ENCODE results near the gene PIP5K1A.

The PIP5K1A gene, protein sequence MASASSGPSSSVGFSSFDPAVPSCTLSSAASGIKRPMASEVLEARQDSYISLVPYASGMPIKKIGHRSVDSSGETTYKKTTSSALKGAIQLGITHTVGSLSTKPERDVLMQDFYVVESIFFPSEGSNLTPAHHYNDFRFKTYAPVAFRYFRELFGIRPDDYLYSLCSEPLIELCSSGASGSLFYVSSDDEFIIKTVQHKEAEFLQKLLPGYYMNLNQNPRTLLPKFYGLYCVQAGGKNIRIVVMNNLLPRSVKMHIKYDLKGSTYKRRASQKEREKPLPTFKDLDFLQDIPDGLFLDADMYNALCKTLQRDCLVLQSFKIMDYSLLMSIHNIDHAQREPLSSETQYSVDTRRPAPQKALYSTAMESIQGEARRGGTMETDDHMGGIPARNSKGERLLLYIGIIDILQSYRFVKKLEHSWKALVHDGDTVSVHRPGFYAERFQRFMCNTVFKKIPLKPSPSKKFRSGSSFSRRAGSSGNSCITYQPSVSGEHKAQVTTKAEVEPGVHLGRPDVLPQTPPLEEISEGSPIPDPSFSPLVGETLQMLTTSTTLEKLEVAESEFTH

DNA sequence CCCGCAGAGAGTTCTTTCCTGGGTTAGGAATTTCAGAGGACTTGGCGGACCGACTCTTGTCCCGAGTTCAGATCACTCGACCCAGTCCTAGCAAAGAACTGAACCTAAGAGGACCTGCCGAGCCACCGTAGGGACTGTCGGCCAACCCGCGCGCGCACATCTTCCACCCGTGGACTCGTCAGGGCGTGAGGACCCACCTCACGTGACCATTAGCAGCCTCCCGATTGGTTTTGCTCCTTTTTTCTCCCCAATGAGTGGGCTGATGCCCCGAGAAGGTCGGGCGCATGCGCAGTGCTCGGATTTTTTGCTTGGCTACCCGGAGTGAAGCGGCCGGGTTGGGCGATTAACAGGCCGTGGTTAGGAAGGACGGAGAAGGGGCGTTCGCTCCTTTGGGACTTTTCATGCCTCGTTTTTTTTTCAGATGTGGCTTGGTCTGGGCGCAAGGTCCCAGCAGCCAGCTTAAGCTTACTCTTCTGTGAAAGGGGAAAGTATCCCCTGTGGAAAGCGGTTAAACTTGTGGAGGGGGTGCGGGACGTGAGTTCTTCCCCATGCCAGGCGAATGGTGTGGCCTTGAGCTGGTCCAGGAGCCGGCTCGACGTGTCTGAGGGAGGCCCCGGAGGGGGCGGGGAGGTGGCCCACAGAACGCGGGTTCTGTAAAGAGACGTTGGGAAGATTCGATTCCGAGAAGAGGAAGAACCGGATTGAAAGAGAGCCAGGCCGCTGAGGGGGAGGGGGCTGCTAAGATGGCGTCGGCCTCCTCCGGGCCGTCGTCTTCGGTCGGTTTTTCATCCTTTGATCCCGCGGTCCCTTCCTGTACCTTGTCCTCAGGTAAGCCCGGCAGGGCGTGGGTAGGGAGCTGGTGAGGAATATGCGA, at the start of gene PIP5K1A:
TSS of gene PIP5K1A (plus strand) at position 299 of the 874 bp plus-strand sequence. CDS start at position 744, 445 bp downstream.
- peak; percentile 89 for TF ChIP-seq POLR2A (IDR thresholded peaks at IDR 0.05; ENCODE audit: low read depth, low read length)
- FAIRE-seq: peak; percentile 55
- peak; percentile 97 for DNase-seq (ENCODE audit: insufficient read length, low spot score)

DNA sequence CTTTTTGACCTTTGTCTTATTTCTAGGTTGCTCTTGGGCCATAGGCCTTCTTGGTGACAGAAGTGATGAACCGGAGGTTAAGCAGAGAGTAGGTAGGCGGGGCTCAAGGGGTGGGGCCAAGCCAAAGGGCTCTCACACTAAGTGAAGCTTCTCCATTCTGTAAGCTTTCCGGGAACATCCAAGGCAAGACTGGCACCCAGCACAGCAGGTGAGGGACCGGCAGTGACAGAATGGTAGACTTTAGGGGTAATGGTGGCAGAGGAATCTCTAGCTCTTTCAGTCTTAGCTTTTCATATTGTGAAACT, 41.9 kb upstream of the PIP5K1A start, which contains the start of gene TNFAIP8L2:
TSS of gene TNFAIP8L2 (plus strand) at position 135 of the 305 bp plus-strand sequence. CDS start 2,049 bp downstream, outside the sequence.
- DNase-seq (ENCODE audit: insufficient read length, low spot score) (no peak), FAIRE-seq (no peak)
- TF ChIP-seq POLR2A (IDR thresholded peaks at IDR 0.05; ENCODE audit: low read depth, low read length): no peak

DNA sequence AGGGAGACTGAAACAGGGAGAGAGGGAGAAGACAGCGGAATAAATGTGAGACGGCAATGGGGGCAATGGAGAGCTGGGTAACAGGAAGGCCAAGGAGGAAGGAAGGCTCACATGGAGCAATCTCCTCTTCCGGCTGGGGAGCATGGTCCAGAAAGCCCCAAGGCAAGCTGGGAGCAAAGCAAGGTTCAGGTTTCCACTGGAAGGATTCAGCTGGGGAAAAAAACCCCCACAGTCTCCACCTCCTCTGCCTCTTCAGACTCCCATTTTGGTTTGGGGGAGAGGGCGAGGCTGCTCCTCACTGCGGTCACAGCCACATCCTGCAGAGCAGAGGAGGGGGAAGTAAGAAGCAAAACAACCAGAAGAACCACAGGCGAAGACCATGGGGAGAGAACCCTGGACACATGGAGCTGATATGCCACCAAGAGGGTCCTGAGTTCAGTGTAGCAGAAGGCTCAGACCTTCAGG, 41.3 kb upstream of the PIP5K1A start:
- FAIRE-seq: no peak
- TF ChIP-seq POLR2A (IDR thresholded peaks at IDR 0.05; ENCODE audit: low read depth, low read length): no peak
- DNase-seq (ENCODE audit: insufficient read length, low spot score): no peak

DNA sequence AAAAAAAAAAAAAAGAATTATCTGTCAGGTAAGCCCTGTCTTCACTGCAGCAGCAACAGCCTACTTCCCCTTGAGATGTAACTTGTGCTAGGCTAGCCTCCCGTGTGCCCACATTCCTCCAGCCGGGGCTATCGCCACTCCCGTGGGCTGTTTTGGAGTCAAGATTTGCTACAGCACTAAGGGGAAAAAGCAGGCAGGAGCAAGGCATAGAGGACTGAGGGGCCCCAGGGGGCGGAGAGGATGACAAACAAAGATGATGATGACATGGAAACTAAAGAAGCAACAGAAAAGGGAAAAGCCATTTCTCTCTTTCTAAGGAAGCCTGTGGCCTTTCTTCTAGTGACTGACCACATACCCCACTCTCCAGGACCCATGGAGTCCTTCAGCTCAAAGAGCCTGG, 40.0 kb upstream of the PIP5K1A start:
- FAIRE-seq (no peak), DNase-seq (ENCODE audit: insufficient read length, low spot score) (no peak)
- TF ChIP-seq POLR2A (IDR thresholded peaks at IDR 0.05; ENCODE audit: low read depth, low read length): no peak

DNA sequence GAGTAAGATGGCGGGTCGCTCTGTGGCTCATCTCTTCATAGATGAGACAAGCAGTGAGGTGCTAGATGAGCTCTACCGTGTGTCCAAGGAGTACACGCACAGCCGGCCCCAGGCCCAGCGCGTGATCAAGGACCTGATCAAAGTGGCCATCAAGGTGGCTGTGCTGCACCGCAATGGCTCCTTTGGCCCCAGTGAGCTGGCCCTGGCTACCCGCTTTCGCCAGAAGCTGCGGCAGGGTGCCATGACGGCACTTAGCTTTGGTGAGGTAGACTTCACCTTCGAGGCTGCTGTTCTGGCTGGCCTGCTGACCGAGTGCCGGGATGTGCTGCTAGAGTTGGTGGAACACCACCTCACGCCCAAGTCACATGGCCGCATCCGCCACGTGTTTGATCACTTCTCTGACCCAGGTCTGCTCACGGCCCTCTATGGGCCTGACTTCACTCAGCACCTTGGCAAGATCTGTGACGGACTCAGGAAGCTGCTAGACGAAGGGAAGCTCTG, 39.6 kb upstream of the PIP5K1A start:
- DNase-seq (ENCODE audit: insufficient read length, low spot score) (no peak), FAIRE-seq (no peak)
- no peak for TF ChIP-seq POLR2A (IDR thresholded peaks at IDR 0.05; ENCODE audit: low read depth, low read length)

DNA sequence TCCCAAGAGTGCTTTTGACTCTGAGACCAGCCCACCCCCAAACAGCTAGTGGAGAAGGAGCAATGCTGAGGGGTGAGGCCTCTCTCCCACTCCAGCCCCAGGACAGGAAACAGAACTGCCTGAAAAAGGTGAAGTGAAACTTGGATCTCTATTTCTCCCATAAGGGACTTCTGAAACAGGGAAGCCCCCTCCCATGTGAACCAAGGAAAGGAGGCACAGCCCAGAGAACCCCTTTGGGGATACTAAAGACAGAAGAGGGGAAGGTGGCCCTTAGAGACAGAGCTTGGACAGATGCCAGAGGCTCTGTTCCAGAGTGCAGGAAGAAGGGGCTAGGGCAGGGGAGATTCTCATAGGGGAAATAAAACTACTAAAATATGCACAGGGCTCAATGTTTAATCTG, 39.0 kb upstream of the PIP5K1A start:
- no peak for FAIRE-seq
- DNase-seq (ENCODE audit: insufficient read length, low spot score): no peak
- no peak for TF ChIP-seq POLR2A (IDR thresholded peaks at IDR 0.05; ENCODE audit: low read depth, low read length)

DNA sequence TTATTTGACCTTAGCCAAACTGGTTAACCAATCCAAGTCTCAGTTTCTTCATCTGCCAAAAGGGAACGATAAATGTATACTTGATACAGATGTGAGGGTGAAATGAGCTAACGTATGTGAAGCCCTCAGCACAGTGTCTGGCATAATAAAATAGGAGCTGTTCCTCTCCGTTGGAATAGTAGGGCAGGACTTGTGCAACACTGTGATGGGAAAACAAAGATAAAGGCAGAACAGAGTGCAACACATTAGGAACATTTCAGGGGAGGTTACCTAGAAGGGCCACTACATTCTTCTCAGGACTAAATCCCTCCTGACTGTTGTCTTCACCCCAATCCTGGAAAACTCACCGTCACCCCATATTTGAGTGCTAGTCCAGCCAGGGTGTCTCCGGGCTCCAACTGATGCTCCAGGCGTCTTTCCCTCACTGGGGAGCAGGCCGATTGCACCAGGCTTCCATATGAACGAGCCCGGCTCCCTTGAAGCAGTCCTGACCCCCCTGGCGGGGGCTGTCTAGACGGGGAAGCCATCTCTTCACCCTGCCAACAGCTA, 33.5 kb upstream of the PIP5K1A start:
- DNase-seq (ENCODE audit: insufficient read length, low spot score): no peak

DNA sequence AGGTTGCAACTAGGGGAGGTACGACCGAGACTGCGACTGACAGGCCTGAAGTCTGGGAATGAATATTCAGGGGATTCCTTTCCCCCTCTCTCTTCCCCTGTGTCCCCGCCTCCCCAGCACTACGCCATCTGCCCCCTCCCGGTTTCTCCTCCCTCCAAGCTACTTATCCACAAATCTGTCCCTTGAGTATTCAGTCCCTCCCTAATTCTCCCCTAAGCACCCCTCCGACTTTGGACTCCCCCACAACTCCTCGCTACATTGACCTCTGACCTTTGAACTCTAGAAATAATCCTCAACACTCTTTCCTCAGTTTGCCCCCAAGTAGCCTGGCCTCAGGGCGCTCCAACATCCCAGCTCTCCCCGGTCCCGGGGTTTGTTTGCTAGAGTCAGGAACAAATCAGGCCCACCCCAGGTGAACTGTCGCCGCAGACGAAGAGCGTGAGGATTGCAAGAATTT, 33.0 kb upstream of the PIP5K1A start:
- FAIRE-seq (no peak), DNase-seq (ENCODE audit: insufficient read length, low spot score) (peak; percentile 59)
- no peak; the same call in 1 of the 2 replicates for TF ChIP-seq POLR2A (IDR thresholded peaks at IDR 0.05; ENCODE audit: low read depth, low read length)

More for the DNA sequence above, 33.5 kb upstream of the PIP5K1A start:
- no peak for FAIRE-seq
- no peak for TF ChIP-seq POLR2A (IDR thresholded peaks at IDR 0.05; ENCODE audit: low read depth, low read length)

DNA sequence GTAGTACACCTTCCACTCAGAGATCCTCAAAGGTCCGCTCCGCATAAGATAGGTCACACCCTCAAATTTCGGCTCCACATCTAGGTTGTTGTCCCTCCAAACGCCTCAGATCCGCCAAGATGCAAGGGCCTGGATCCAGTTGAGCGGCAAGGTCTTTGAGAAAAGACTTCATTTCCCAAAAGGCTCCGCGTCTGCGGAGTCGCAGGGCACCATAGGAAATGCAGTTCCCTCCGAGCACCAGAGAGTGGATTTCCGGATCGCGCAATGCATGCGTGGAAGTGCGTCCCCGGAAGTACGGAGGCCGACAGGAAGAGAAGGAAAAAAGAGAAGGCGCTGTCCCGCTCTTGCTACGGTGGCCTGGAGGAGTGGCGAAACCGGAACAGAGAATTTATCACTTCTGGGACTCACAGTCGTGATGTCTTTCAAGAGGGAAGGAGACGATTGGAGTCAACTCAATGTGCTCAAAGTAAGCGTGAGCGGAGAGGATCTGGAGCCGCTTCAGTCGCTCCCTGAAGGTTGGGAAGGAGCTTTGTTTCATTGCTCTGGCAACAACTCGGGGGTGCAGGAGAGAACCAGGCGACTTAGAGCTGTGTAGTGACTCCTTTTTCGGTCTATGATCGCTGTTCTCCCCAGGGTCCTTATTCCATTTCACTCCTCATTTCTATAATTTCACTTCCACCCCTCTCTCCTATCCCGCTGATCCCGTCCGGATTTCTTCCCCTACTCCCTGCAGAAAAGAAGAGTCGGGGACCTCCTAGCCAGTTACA, 32.4 kb upstream of the PIP5K1A start, which contains the start of the genes LYSMD1 and SCNM1:
TSS of gene LYSMD1 (minus strand) at position 165 of the 767 bp plus-strand sequence. CDS start 644 bp downstream, outside the sequence.
TSS of gene SCNM1 (plus strand) at position 407 of the 767 bp plus-strand sequence. CDS start at position 416, 9 bp downstream.
- peak; percentile 23 for FAIRE-seq
- peak; percentile 62 for TF ChIP-seq POLR2A (IDR thresholded peaks at IDR 0.05; ENCODE audit: low read depth, low read length)
- DNase-seq (ENCODE audit: insufficient read length, low spot score): peak; percentile 98

DNA sequence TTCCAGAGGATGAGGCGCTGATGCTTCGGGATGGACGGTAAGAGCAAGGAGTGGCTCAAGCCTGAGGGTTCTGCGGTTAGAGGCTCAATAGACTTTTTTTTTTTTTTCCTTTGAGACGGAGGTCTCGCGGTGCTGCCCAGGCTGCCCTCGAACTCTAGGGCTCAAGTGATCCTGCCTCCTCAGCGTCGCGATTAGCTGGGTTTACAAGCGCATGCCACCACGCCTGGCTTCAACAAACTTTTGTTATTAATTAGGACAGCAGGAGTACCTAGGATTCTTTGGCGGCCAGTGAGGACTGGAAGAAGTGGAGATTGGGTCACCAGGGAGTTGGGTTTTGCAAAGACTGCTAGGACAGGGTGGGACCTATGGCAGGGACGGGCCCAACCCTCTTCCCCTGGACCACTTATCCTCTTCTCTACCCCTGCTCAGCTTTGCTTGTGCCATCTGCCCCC, 31.8 kb upstream of the PIP5K1A start:
- DNase-seq (ENCODE audit: insufficient read length, low spot score): peak; percentile 78
- no peak for FAIRE-seq
- TF ChIP-seq POLR2A (IDR thresholded peaks at IDR 0.05; ENCODE audit: low read depth, low read length): no peak

DNA sequence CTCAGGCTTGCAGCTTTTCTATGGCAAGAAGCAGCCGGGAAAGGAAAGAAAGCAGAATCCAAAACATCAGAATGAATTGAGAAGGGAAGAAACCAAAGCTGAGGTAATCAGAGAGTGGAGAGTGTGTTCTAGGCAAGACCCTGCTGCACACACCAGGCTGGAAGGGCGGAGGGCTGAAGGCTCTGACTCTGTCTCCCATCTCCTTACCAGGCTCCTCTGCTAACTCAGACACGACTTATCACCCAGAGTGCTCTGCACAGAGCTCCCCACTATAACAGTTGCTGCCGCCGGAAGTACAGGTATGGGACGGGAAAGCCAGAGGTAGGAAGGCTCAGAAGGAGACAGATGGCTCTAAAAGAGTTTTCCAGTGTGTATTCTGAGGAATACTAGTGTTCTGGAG, 31.2 kb upstream of the PIP5K1A start:
- DNase-seq (ENCODE audit: insufficient read length, low spot score) (no peak), FAIRE-seq (no peak)

DNA sequence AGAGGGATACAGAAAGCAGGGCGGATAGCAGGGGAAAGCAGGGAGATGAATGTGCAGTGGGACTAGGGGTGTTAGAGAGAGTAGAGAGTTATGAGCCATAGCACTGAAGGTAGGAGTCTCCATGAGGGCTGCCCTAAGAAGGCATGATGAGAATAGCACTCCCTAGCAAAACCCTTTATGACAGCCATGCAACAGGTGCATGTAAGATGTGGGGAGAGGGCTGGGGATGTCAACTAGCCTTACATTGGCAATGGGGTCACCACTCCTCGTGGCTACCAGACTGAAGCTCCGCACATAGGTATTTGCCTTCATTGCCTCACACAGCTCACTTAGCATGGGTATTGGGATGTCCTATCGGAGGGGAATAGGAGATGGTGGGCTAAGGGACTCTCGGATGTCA, 27.2 kb upstream of the PIP5K1A start:
- TF ChIP-seq POLR2A (IDR thresholded peaks at IDR 0.05; ENCODE audit: low read depth, low read length): no peak
- no peak for FAIRE-seq
- no peak for DNase-seq (ENCODE audit: insufficient read length, low spot score)

More for the DNA sequence above, 31.2 kb upstream of the PIP5K1A start:
- TF ChIP-seq POLR2A (IDR thresholded peaks at IDR 0.05; ENCODE audit: low read depth, low read length): no peak

Measured in H54 (cell line).